ENCODE results near the gene GATA6.
"Not testable (repeated sequence)": the region's sequence is repeated elsewhere in the genome, so short reads cannot be mapped to it uniquely, and the experiment has no call there.

GATA6 gene

GRCh38 chr18:22189449-22190166 is 20.2 kb downstream of the GATA6 start:
- H3K4me3 ChIP-seq (ENCODE audit: low read depth, low read length), result no peak overlapping the region
- no peak for TF ChIP-seq CTCF (IDR thresholded peaks at IDR 0.05; ENCODE audit: insufficient read depth, low read length, missing control alignments)
- CTCF ChIA-PET, result interaction anchor here (0.9 to 1.3 kb wide), 2 partner anchors 11 to 373 kb away, joined by 3 to 4 read pairs; no protein-coding TSS in a partner anchor
- no peak for DNase-seq (ENCODE audit: low read depth, low spot score)
- POLR2A ChIA-PET, result no interaction called here

- ChIA-PET POLR2A (no interaction called here), CTCF (no interaction called here)
- no peak for DNase-seq (ENCODE audit: low read depth, low spot score)
- H3K4me3 ChIP-seq (ENCODE audit: low read depth, low read length), result no peak overlapping the region
- no peak for TF ChIP-seq CTCF (IDR thresholded peaks at IDR 0.05; ENCODE audit: insufficient read depth, low read length, missing control alignments)
These were observed 21.9 kb downstream of the GATA6 start for GRCh38 chr18:22191346-22191695.

GRCh38 chr18:22191923-22192322 is 22.5 kb downstream of the GATA6 start:
- no peak for DNase-seq (ENCODE audit: low read depth, low spot score)
- ChIA-PET CTCF (no interaction called here), POLR2A (no interaction called here)
- H3K4me3 ChIP-seq (ENCODE audit: low read depth, low read length), result no peak overlapping the region
- TF ChIP-seq CTCF (IDR thresholded peaks at IDR 0.05; ENCODE audit: insufficient read depth, low read length, missing control alignments), result no peak

- no peak for DNase-seq (ENCODE audit: low read depth, low spot score)
- H3K4me3 ChIP-seq (ENCODE audit: low read depth, low read length), result no peak overlapping the region
- no peak for TF ChIP-seq CTCF (IDR thresholded peaks at IDR 0.05; ENCODE audit: insufficient read depth, low read length, missing control alignments)
- CTCF ChIA-PET, result no interaction called here
- POLR2A ChIA-PET, result no interaction called here
These were observed 24.1 kb downstream of the GATA6 start for GRCh38 chr18:22193466-22193865.

- no peak overlapping the region for H3K4me3 ChIP-seq (ENCODE audit: low read depth, low read length)
- ChIA-PET CTCF (no interaction called here), POLR2A (no interaction called here)
- no peak for DNase-seq (ENCODE audit: low read depth, low spot score)
- TF ChIP-seq CTCF (IDR thresholded peaks at IDR 0.05; ENCODE audit: insufficient read depth, low read length, missing control alignments), result no peak
These were observed 24.8 kb downstream of the GATA6 start for GRCh38 chr18:22194151-22194598.

- no peak for TF ChIP-seq CTCF (IDR thresholded peaks at IDR 0.05; ENCODE audit: insufficient read depth, low read length, missing control alignments)
- DNase-seq (ENCODE audit: low read depth, low spot score), result no peak
- POLR2A ChIA-PET, result no interaction called here
- CTCF ChIA-PET, result no interaction called here
- H3K4me3 ChIP-seq (ENCODE audit: low read depth, low read length), result no peak overlapping the region
These were observed 25.7 kb downstream of the GATA6 start for GRCh38 chr18:22195052-22195451.

GRCh38 chr18:22196943-22197342 is 27.6 kb downstream of the GATA6 start:
- CTCF ChIA-PET; POLR2A ChIA-PET; H3K4me3 ChIP-seq (ENCODE audit: low read depth, low read length); DNase-seq (ENCODE audit: low read depth, low spot score): not testable (repeated sequence)

Measured in AG04449 (cell line).